Right ventricle myocardium inferior (tissue), 1 donor: ENCODE measurements around the gene MID1IP1. TPM values are rescaled to one million over a fixed set of nuclear protein-coding genes. Genes with fewer than 3 reads are reported as not detected.
A peak's percentile ranks its signal among the peaks of the same experiment; 100 is the strongest.

Experiments used
- ATAC-seq: fragments of 200-7000 bp; cut with Tn5 transposase; one replicate; pipeline ENCODE4 v1.9.1; 2020; ENCODE audit warnings: mild to moderate bottlenecking, moderate library complexity
- DNase-seq: peaks from one replicate; pipeline ENCODE4 v3.0.0; 2021; ENCODE audit errors: missing footprints
- intact Hi-C: fragments of 100-400 bp; cut with DNase I; formaldehyde crosslinking; loops from one replicate; pipeline ENCODE4 v1.11.0; 2022
- long read RNA-seq: library from polyadenylated mRNA; unstranded; transcript quantifications from one replicate; pipeline ENCODE4 v2.0.0, GENCODE V29; 2021
- total RNA-seq: library from RNA; stranded (reverse); fragmentation: NEBNext Ultra II Directional; extraction: Animal tissue kit (Norgen Biotek cat#: 25700); gene quantifications from one replicate; pipeline ENCODE4 v1.2.1, GENCODE V29; 2021
- donor health status: DM: no; HTN: yes; CAD: no; lungs with severe emphysema.

Gene MID1IP1
- total RNA-seq = 54.2 TPM
- long read RNA-seq, transcript MID1IP1-201 (2 exons, 2,536 nt) = major isoform, 15 of 23 reads
- long read RNA-seq, partial matches to known transcripts = 0 of 23 reads
- long read RNA-seq, other reads (novel, unspliced or antisense) = 8 of 23 reads

GRCh38 chrX:38800981-38801845 lies at the start of gene MID1IP1:
MID1IP1 (plus strand) TSS chrX:38801459; CDS start chrX:38804947, 3,488 bp downstream.
- peak; percentile 79 for ATAC-seq
- intact Hi-C loops = loop anchor here (5.0 kb wide), 4 partner anchors 116 to 346 kb away; no protein-coding TSS in a partner anchor

GRCh38 chrX:38754102-38754790 lies 47.0 kb upstream of the MID1IP1 start:
- intact Hi-C loops = loop anchor here (10.0 kb wide), 1 partner anchor 491 kb away; no protein-coding TSS in a partner anchor
- ATAC-seq (no peak), DNase-seq (no peak)

More at GRCh38 chrX:38800981-38801845, at the start of gene MID1IP1:
- peak; percentile 95 for DNase-seq

- no peak for DNase-seq
- no peak for ATAC-seq
- intact Hi-C loops = loop anchor here (10.0 kb wide), 1 partner anchor 490 kb away; no protein-coding TSS in a partner anchor
Measured at GRCh38 chrX:38754818-38755718, 46.2 kb upstream of the MID1IP1 start.

- intact Hi-C loops = no loop called here
- ATAC-seq (no peak), DNase-seq (no peak)
Measured at GRCh38 chrX:38760883-38761282, 40.4 kb upstream of the MID1IP1 start.

GRCh38 chrX:38768079-38768478 lies 33.2 kb upstream of the MID1IP1 start:
- ATAC-seq (no peak), DNase-seq (no peak)
- intact Hi-C loops = loop anchor here (5.0 kb wide), 2 partner anchors 219 to 379 kb away; no protein-coding TSS in a partner anchor

- no peak for ATAC-seq
- intact Hi-C loops = no loop called here
Measured at GRCh38 chrX:38770152-38770551, 31.1 kb upstream of the MID1IP1 start.

GRCh38 chrX:38774249-38774648 lies 27.0 kb upstream of the MID1IP1 start:
- intact Hi-C loops = no loop called here
- DNase-seq (no peak), ATAC-seq (no peak)

More at GRCh38 chrX:38770152-38770551, 31.1 kb upstream of the MID1IP1 start:
- no peak for DNase-seq

- DNase-seq = no peak
- ATAC-seq = no peak
- intact Hi-C loops = no loop called here
Measured at GRCh38 chrX:38796946-38797345, 4.3 kb upstream of the MID1IP1 start.

GRCh38 chrX:38798956-38799355 lies 2.3 kb upstream of the MID1IP1 start:
- ATAC-seq = no peak
- intact Hi-C loops = no loop called here
- no peak for DNase-seq

- no peak for ATAC-seq
- no peak for DNase-seq
- intact Hi-C loops = loop anchor here (5.0 kb wide), 4 partner anchors 117 to 347 kb away; no protein-coding TSS in a partner anchor
Measured at GRCh38 chrX:38799995-38800580, 1.2 kb upstream of the MID1IP1 start.

- DNase-seq (no peak), ATAC-seq (no peak)
- intact Hi-C loops = loop anchor here (5.0 kb wide), 4 partner anchors 114 to 344 kb away; no protein-coding TSS in a partner anchor
Measured at GRCh38 chrX:38803243-38803587, 2.0 kb downstream of the MID1IP1 start.

- peak; percentile 86 for ATAC-seq
- peak; percentile 92 for DNase-seq
- intact Hi-C loops = loop anchor here (2.0 to 5.0 kb wide), 5 partner anchors 47 to 343 kb away; no protein-coding TSS in a partner anchor
Measured at GRCh38 chrX:38803588-38804431, 2.6 kb downstream of the MID1IP1 start.

GRCh38 chrX:38804432-38804681 lies 3.1 kb downstream of the MID1IP1 start:
- intact Hi-C loops = loop anchor here (2.0 to 5.0 kb wide), 5 partner anchors 46 to 343 kb away; no protein-coding TSS in a partner anchor
- ATAC-seq (no peak), DNase-seq (no peak)

GRCh38 chrX:38804682-38805431 lies 3.6 kb downstream of the MID1IP1 start:
- intact Hi-C loops = loop anchor here (2.0 to 5.0 kb wide), 5 partner anchors 46 to 342 kb away; no protein-coding TSS in a partner anchor
- peak; percentile 69 for DNase-seq
- peak; percentile 8 for ATAC-seq

GRCh38 chrX:38805432-38806389 lies 4.5 kb downstream of the MID1IP1 start:
- ATAC-seq (peak; percentile 55), DNase-seq (peak; percentile 89)
- intact Hi-C loops = loop anchor here (2.0 kb wide), 1 partner anchor 45 kb away; no protein-coding TSS in a partner anchor
